ENCODE results near the gene F8. TPM values are rescaled to one million over a fixed set of nuclear protein-coding genes. Genes with fewer than 3 reads are reported as not detected.
"Not testable (repeated sequence)": the region's sequence is repeated elsewhere in the genome, so short reads cannot be mapped to it uniquely, and the experiment has no call there.

F8 gene
- total RNA-seq, 1 experiment from 2014 or later = 0.91 TPM

GRCh38 chrX:154968353-154968752 lies 54.2 kb downstream of the F8 start:
- H3K4me3 ChIP-seq (ENCODE audit: low read length) = no peak overlapping the region
- no peaks in the 10 kb centered on the region for H3K79me2 ChIP-seq (ENCODE audit: low read length)
- no peak overlapping the region for H2AFZ ChIP-seq (ENCODE audit: low read length)
- intact Hi-C loops (cut with micrococcal nuclease) = no loop called here
- H3K4me2 ChIP-seq (ENCODE audit: low read length) = no peak overlapping the region
- no peaks in the 10 kb centered on the region for H4K20me1 ChIP-seq (ENCODE audit: low read length)
- H3K27ac ChIP-seq (ENCODE audit: low read length) = no peak overlapping the region
- H3K9ac ChIP-seq (ENCODE audit: low read length) = no peak overlapping the region
- H3K9me3 ChIP-seq (ENCODE audit: low read length) = no peaks in the 10 kb centered on the region
- no peaks in the 10 kb centered on the region for H3K36me3 ChIP-seq (ENCODE audit: low read depth, low read length)
- no peaks in the 10 kb centered on the region for H3K27me3 ChIP-seq (ENCODE audit: low read length)
- ATAC-seq = no peak
- H3K9me2 ChIP-seq (replicated peaks; ENCODE audit: low read length) = no peaks in the 10 kb centered on the region
- no peak for DNase-seq
- no peaks in the 10 kb centered on the region for H3F3A ChIP-seq (ENCODE audit: low read length, unreplicated experiment)
- ChIA-PET POLR2A (ENCODE audit: unreplicated experiment) (no interaction called here), CTCF (no interaction called here)
- peaks cover 11% of the 10 kb centered on the region for H3K4me1 ChIP-seq (ENCODE audit: insufficient read depth, low read length)
- TF ChIP-seq EZH2phosphoT487 (IDR thresholded peaks at IDR 0.05; ENCODE audit: borderline replicate concordance, low read length) = no peak
- TF ChIP-seq EZH2 (IDR thresholded peaks at IDR 0.05; ENCODE audit: low read length, unreplicated experiment) = no peak
- TF ChIP-seq CTCF (conservative IDR thresholded peaks at IDR 0.05; ENCODE audit: low read depth, low read length) = no peak
- BruUV-seq (replicated peaks) = no TSS peak

GRCh38 chrX:154967603-154968002 lies 54.9 kb downstream of the F8 start:
- H3F3A ChIP-seq (ENCODE audit: low read length, unreplicated experiment) = no peaks in the 10 kb centered on the region
- TF ChIP-seq EZH2phosphoT487 (IDR thresholded peaks at IDR 0.05; ENCODE audit: borderline replicate concordance, low read length) (no peak), CTCF (conservative IDR thresholded peaks at IDR 0.05; ENCODE audit: low read depth, low read length) (no peak), EZH2 (IDR thresholded peaks at IDR 0.05; ENCODE audit: low read length, unreplicated experiment) (no peak)
- no peak overlapping the region for H3K9ac ChIP-seq (ENCODE audit: low read length)
- no peaks in the 10 kb centered on the region for H3K36me3 ChIP-seq (ENCODE audit: low read depth, low read length)
- H3K4me3 ChIP-seq (ENCODE audit: low read length) = no peak overlapping the region
- ATAC-seq = peak; percentile 62
- no peaks in the 10 kb centered on the region for H3K27me3 ChIP-seq (ENCODE audit: low read length)
- no peak overlapping the region for H3K27ac ChIP-seq (ENCODE audit: low read length)
- ChIA-PET CTCF (no interaction called here), POLR2A (ENCODE audit: unreplicated experiment) (no interaction called here)
- no peak overlapping the region for H2AFZ ChIP-seq (ENCODE audit: low read length)
- H3K9me2 ChIP-seq (replicated peaks; ENCODE audit: low read length) = no peaks in the 10 kb centered on the region
- intact Hi-C loops (cut with micrococcal nuclease) = no loop called here
- H3K4me1 ChIP-seq (ENCODE audit: insufficient read depth, low read length) = peaks cover 11% of the 10 kb centered on the region
- no peaks in the 10 kb centered on the region for H3K9me3 ChIP-seq (ENCODE audit: low read length)
- no peaks in the 10 kb centered on the region for H3K79me2 ChIP-seq (ENCODE audit: low read length)
- no peak overlapping the region for H3K4me2 ChIP-seq (ENCODE audit: low read length)
- peak; percentile 71 for DNase-seq
- BruUV-seq (replicated peaks) = no TSS peak
- no peaks in the 10 kb centered on the region for H4K20me1 ChIP-seq (ENCODE audit: low read length)

- ChIA-PET POLR2A (ENCODE audit: unreplicated experiment) (no interaction called here), CTCF (no interaction called here)
- H3K36me3 ChIP-seq (ENCODE audit: low read depth, low read length) = no peaks in the 10 kb centered on the region
- BruUV-seq (replicated peaks) = no TSS peak
- no peaks in the 10 kb centered on the region for H3K4me1 ChIP-seq (ENCODE audit: insufficient read depth, low read length)
- no peaks in the 10 kb centered on the region for H3K27me3 ChIP-seq (ENCODE audit: low read length)
- H3K9me3 ChIP-seq (ENCODE audit: low read length) = no peaks in the 10 kb centered on the region
- no peak overlapping the region for H3K9ac ChIP-seq (ENCODE audit: low read length)
- TF ChIP-seq CTCF (conservative IDR thresholded peaks at IDR 0.05; ENCODE audit: low read depth, low read length) = no peak
- no peak for TF ChIP-seq EZH2 (IDR thresholded peaks at IDR 0.05; ENCODE audit: low read length, unreplicated experiment)
- TF ChIP-seq EZH2phosphoT487 (IDR thresholded peaks at IDR 0.05; ENCODE audit: borderline replicate concordance, low read length) = no peak
- no peaks in the 10 kb centered on the region for H3K79me2 ChIP-seq (ENCODE audit: low read length)
- no peak overlapping the region for H3K27ac ChIP-seq (ENCODE audit: low read length)
- ATAC-seq = no peak
- intact Hi-C loops (cut with micrococcal nuclease) = no loop called here
- DNase-seq = no peak
- no peaks in the 10 kb centered on the region for H3K9me2 ChIP-seq (replicated peaks; ENCODE audit: low read length)
- no peaks in the 10 kb centered on the region for H3F3A ChIP-seq (ENCODE audit: low read length, unreplicated experiment)
- H3K4me3 ChIP-seq (ENCODE audit: low read length) = no peak overlapping the region
- no peak overlapping the region for H3K4me2 ChIP-seq (ENCODE audit: low read length)
- no peaks in the 10 kb centered on the region for H4K20me1 ChIP-seq (ENCODE audit: low read length)
- H2AFZ ChIP-seq (ENCODE audit: low read length) = no peak overlapping the region
Observed at GRCh38 chrX:154961947-154962346, 60.6 kb downstream of the F8 start.

- H3K27me3 ChIP-seq (ENCODE audit: low read length); H3K9me3 ChIP-seq (ENCODE audit: low read length); H3K9ac ChIP-seq (ENCODE audit: low read length); BruUV-seq (replicated peaks); CTCF ChIA-PET; POLR2A ChIA-PET (ENCODE audit: unreplicated experiment); H4K20me1 ChIP-seq (ENCODE audit: low read length); H3K4me2 ChIP-seq (ENCODE audit: low read length); H3K9me2 ChIP-seq (replicated peaks; ENCODE audit: low read length); H3F3A ChIP-seq (ENCODE audit: low read length, unreplicated experiment); intact Hi-C loops (cut with micrococcal nuclease); H3K27ac ChIP-seq (ENCODE audit: low read length); H3K79me2 ChIP-seq (ENCODE audit: low read length); H2AFZ ChIP-seq (ENCODE audit: low read length); ATAC-seq; H3K36me3 ChIP-seq (ENCODE audit: low read depth, low read length); H3K4me1 ChIP-seq (ENCODE audit: insufficient read depth, low read length); DNase-seq; H3K4me3 ChIP-seq (ENCODE audit: low read length): not testable (repeated sequence)
Observed at GRCh38 chrX:154955799-154956198, 66.7 kb downstream of the F8 start.

GRCh38 chrX:154939265-154939664 lies 83.3 kb downstream of the F8 start:
- H3K9me2 ChIP-seq (replicated peaks; ENCODE audit: low read length); H3K27ac ChIP-seq (ENCODE audit: low read length); DNase-seq; H3K9ac ChIP-seq (ENCODE audit: low read length); H3K36me3 ChIP-seq (ENCODE audit: low read depth, low read length); ATAC-seq; H3K4me2 ChIP-seq (ENCODE audit: low read length); intact Hi-C loops (cut with micrococcal nuclease); H3F3A ChIP-seq (ENCODE audit: low read length, unreplicated experiment); H3K4me3 ChIP-seq (ENCODE audit: low read length); H3K9me3 ChIP-seq (ENCODE audit: low read length); POLR2A ChIA-PET (ENCODE audit: unreplicated experiment); H4K20me1 ChIP-seq (ENCODE audit: low read length); H3K4me1 ChIP-seq (ENCODE audit: insufficient read depth, low read length); H2AFZ ChIP-seq (ENCODE audit: low read length); BruUV-seq (replicated peaks); H3K79me2 ChIP-seq (ENCODE audit: low read length); CTCF ChIA-PET: not testable (repeated sequence)
- H3K27me3 ChIP-seq (ENCODE audit: low read length) = peaks cover 18% of the 10 kb centered on the region; the same call in 1 of the 2 replicates
